Measurements from ENCODE around the gene STUM. TPM values are rescaled to one million over a fixed set of nuclear protein-coding genes. Genes with fewer than 3 reads are reported as not detected.

The STUM gene
- total RNA-seq, 1 donor from 2014 or later = not detected

- H3K4me3 ChIP-seq = no peak overlapping the region
- no peaks in the 10 kb centered on the region for H3K27me3 ChIP-seq
- DNase-seq (ENCODE audit: low spot score) = no peak
- H3K27me3 Mint-ChIP-seq (ENCODE audit: insufficient read depth, low read depth) = peaks cover 11% of the 10 kb centered on the region
- H3K4me1 Mint-ChIP-seq = peaks cover 8% of the 10 kb centered on the region
- no peak overlapping the region for H3K9ac ChIP-seq
- H3K27ac Mint-ChIP-seq = no peak overlapping the region
- H3K79me2 ChIP-seq (ENCODE audit: low read depth) = no peaks in the 10 kb centered on the region
- H4K20me1 ChIP-seq (ENCODE audit: low read depth) = no peaks in the 10 kb centered on the region
- H3K4me3 Mint-ChIP-seq = no peak overlapping the region
- TF ChIP-seq, protein P1, sequence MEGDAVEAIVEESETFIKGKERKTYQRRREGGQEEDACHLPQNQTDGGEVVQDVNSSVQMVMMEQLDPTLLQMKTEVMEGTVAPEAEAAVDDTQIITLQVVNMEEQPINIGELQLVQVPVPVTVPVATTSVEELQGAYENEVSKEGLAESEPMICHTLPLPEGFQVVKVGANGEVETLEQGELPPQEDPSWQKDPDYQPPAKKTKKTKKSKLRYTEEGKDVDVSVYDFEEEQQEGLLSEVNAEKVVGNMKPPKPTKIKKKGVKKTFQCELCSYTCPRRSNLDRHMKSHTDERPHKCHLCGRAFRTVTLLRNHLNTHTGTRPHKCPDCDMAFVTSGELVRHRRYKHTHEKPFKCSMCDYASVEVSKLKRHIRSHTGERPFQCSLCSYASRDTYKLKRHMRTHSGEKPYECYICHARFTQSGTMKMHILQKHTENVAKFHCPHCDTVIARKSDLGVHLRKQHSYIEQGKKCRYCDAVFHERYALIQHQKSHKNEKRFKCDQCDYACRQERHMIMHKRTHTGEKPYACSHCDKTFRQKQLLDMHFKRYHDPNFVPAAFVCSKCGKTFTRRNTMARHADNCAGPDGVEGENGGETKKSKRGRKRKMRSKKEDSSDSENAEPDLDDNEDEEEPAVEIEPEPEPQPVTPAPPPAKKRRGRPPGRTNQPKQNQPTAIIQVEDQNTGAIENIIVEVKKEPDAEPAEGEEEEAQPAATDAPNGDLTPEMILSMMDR (IDR thresholded peaks at IDR 0.05) = no peak
- no peak overlapping the region for H3K4me2 ChIP-seq
- no peaks in the 10 kb centered on the region for H3K4me1 ChIP-seq
- no peak overlapping the region for H2AFZ ChIP-seq (replicated peaks)
- H3K36me3 Mint-ChIP-seq = no peaks in the 10 kb centered on the region
- no peaks in the 10 kb centered on the region for H3K9me3 ChIP-seq (ENCODE audit: low read depth)
- H3K36me3 ChIP-seq = no peaks in the 10 kb centered on the region
- no peak overlapping the region for H3K27ac ChIP-seq
- H3F3A ChIP-seq (ENCODE audit: low read depth) = no peaks in the 10 kb centered on the region
- no peaks in the 10 kb centered on the region for H3K9me3 Mint-ChIP-seq
Observed at GRCh38 chr1:226525750-226526149, 22.8 kb upstream of the STUM start.

- Mint-ChIP-seq H3K9me3 (no peaks in the 10 kb centered on the region), H3K27me3 (ENCODE audit: insufficient read depth, low read depth) (peaks cover 13% of the 10 kb centered on the region), H3K4me3 (no peak overlapping the region), H3K27ac (no peak overlapping the region), H3K4me1 (peaks cover 2% of the 10 kb centered on the region), H3K36me3 (no peaks in the 10 kb centered on the region)
- H3K79me2 ChIP-seq (ENCODE audit: low read depth) = no peaks in the 10 kb centered on the region
- no peaks in the 10 kb centered on the region for H3K9me3 ChIP-seq (ENCODE audit: low read depth)
- no peaks in the 10 kb centered on the region for H4K20me1 ChIP-seq (ENCODE audit: low read depth)
- H3K4me3 ChIP-seq = no peak overlapping the region
- no peak overlapping the region for H3K4me2 ChIP-seq
- H3K36me3 ChIP-seq = no peaks in the 10 kb centered on the region
- H3K4me1 ChIP-seq = no peaks in the 10 kb centered on the region
- peak overlapping the region; percentile 96 for H2AFZ ChIP-seq (replicated peaks)
- TF ChIP-seq EZH2 (IDR thresholded peaks at IDR 0.05) (no peak), EZH2phosphoT487 (IDR thresholded peaks at IDR 0.05) (no peak)
- TF ChIP-seq, protein P1 (IDR thresholded peaks at IDR 0.05) = no peak
- no peaks in the 10 kb centered on the region for H3F3A ChIP-seq (ENCODE audit: low read depth)
- no peak overlapping the region for H3K9ac ChIP-seq
- no peak overlapping the region for H3K27ac ChIP-seq
- peak; percentile 51 for DNase-seq (ENCODE audit: low spot score)
- no peaks in the 10 kb centered on the region for H3K27me3 ChIP-seq
Observed at GRCh38 chr1:226526801-226527595, 21.6 kb upstream of the STUM start.

- Mint-ChIP-seq H3K27ac (no peak overlapping the region), H3K27me3 (ENCODE audit: insufficient read depth, low read depth) (peaks cover 12% of the 10 kb centered on the region), H3K4me1 (peaks cover 2% of the 10 kb centered on the region), H3K36me3 (no peaks in the 10 kb centered on the region), H3K9me3 (no peaks in the 10 kb centered on the region), H3K4me3 (no peak overlapping the region)
- H4K20me1 ChIP-seq (ENCODE audit: low read depth) = no peaks in the 10 kb centered on the region
- H3K36me3 ChIP-seq = no peaks in the 10 kb centered on the region
- H3K79me2 ChIP-seq (ENCODE audit: low read depth) = no peaks in the 10 kb centered on the region
- H2AFZ ChIP-seq (replicated peaks) = no peak overlapping the region
- H3K9me3 ChIP-seq (ENCODE audit: low read depth) = no peaks in the 10 kb centered on the region
- H3K4me2 ChIP-seq = no peak overlapping the region
- no peak overlapping the region for H3K9ac ChIP-seq
- peaks cover 11% of the 10 kb centered on the region for H3K4me1 ChIP-seq
- H3F3A ChIP-seq (ENCODE audit: low read depth) = no peaks in the 10 kb centered on the region
- H3K27me3 ChIP-seq = no peaks in the 10 kb centered on the region
- TF ChIP-seq, protein P1 (IDR thresholded peaks at IDR 0.05) = no peak
- TF ChIP-seq EZH2 (IDR thresholded peaks at IDR 0.05) (no peak), EZH2phosphoT487 (IDR thresholded peaks at IDR 0.05) (no peak)
- no peak overlapping the region for H3K4me3 ChIP-seq
- no peak for DNase-seq (ENCODE audit: low spot score)
- H3K27ac ChIP-seq = no peak overlapping the region
Observed at GRCh38 chr1:226529891-226530290, 18.7 kb upstream of the STUM start.

Data from neural progenitor cell (in vitro differentiated cells).